Kidney epithelial cell (primary cell): ENCODE measurements around the gene HTRA3. TPM values are rescaled to one million over a fixed set of nuclear protein-coding genes. Genes with fewer than 3 reads are reported as not detected.

Experiments used
- DNase-seq: peaks from one replicate; pipeline ENCODE4 v3.0.0-alpha.2; 2010; ENCODE audit warnings: low read depth
- H3K27me3 ChIP-seq: 2 replicates; pipeline ENCODE4 v1.6.0; 2011; ENCODE audit warnings: low read length; ENCODE audit not compliant: control insufficient read depth, insufficient read depth
- H3K36me3 ChIP-seq: 2 replicates; pipeline ENCODE4 v1.5.1; 2011; ENCODE audit warnings: low read length; ENCODE audit not compliant: control insufficient read depth, insufficient read depth
- H3K4me3 ChIP-seq: 2 replicates; pipeline ENCODE4 v1.5.1; 2011; ENCODE audit warnings: low read depth, mild to moderate bottlenecking, control low read depth, low read length
- total RNA-seq: library from RNA; depleted of rRNA; stranded (reverse); fragments of >200 nt; gene quantifications from 2 replicates; pipeline ENCODE4 v1.2.3, GENCODE V29; 2015
- TF ChIP-seq, protein P1 (sequence below): IDR thresholded peaks from 2 replicates; pipeline ENCODE4 v1.5.1; 2011; ENCODE audit warnings: mild to moderate bottlenecking, moderate library complexity, low read length, control low read depth, inconsistent platforms; ENCODE audit not compliant: insufficient read depth, poor library complexity, severe bottlenecking

The HTRA3 gene
- total RNA-seq, 1 donor from 2014 or later, result 4.7 TPM

DNA sequence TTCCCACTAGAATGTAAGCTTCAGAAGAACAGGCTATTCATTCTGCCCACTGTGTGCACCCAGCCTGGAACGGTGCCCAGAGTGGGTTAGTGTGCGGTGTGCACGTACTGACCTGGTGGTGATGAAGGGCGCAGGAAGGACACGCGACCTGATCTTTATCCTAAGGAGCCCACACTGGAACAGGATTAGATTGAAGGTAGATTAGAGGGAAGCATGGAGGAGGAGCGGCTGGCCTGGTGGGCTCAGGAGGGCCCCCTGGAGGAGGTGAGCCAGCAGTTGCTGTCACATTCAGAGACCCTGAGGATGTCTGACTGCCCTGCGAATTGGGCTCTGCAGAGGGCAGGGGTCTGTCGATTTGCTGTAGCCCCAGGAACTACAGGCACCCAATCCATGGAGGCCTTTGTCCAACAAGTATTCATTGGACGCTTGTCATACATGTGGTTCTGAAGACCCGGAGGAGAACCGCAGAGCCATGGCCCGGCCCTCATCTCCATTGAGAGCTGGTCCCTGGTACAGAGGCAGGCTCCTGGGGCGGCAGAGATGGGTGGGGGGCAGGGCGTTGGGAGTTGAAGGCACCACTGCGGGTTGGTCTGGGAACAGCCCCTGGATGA, 73.2 kb downstream of the HTRA3 start:
- H3K36me3 ChIP-seq, result no peaks in the 10 kb centered on the region
- peaks cover 11% of the 10 kb centered on the region for H3K27me3 ChIP-seq
- TF ChIP-seq, protein P1, sequence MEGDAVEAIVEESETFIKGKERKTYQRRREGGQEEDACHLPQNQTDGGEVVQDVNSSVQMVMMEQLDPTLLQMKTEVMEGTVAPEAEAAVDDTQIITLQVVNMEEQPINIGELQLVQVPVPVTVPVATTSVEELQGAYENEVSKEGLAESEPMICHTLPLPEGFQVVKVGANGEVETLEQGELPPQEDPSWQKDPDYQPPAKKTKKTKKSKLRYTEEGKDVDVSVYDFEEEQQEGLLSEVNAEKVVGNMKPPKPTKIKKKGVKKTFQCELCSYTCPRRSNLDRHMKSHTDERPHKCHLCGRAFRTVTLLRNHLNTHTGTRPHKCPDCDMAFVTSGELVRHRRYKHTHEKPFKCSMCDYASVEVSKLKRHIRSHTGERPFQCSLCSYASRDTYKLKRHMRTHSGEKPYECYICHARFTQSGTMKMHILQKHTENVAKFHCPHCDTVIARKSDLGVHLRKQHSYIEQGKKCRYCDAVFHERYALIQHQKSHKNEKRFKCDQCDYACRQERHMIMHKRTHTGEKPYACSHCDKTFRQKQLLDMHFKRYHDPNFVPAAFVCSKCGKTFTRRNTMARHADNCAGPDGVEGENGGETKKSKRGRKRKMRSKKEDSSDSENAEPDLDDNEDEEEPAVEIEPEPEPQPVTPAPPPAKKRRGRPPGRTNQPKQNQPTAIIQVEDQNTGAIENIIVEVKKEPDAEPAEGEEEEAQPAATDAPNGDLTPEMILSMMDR, result peak; percentile 16
- DNase-seq, result no peak
- H3K4me3 ChIP-seq, result no peak overlapping the region

DNA sequence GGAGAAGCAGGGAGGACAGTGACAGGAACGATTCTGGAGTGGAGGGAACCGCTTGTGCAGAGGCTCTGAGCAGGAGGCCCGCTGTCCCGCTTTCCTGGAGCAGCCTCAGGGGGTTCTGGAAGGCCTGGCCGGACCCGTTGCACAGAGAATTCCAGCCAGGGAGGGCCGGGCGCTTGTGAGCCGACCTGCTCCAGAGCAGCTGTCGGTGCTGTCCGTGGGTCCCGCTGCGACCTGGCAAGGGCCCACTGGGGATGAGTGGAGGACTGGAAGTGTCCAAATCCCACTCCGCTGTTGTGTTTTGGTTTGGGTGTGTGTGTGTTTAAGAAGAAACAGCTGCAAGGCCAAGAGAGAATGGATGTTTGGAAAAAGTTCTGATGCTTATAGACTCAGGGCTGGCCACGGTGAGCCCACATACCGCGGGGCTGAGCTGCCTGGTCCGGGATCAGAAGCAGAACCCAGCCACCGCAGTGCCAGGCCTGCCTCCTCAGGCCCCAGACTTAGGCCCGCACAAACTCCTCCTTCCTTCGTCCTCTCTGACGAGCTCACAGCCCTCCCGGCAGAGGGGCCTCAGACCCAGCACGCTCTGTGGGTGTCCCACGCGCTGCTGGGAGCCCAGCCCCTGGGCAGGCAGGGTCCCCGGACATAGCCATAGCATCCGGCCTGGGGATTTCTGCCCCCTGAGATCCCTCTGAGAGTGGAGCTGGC, 73.9 kb downstream of the HTRA3 start:
- Histone ChIP-seq H3K36me3 (no peaks in the 10 kb centered on the region), H3K4me3 (no peak overlapping the region), H3K27me3 (peaks cover 11% of the 10 kb centered on the region)
- TF ChIP-seq, protein P1, result no peak
- no peak for DNase-seq

DNA sequence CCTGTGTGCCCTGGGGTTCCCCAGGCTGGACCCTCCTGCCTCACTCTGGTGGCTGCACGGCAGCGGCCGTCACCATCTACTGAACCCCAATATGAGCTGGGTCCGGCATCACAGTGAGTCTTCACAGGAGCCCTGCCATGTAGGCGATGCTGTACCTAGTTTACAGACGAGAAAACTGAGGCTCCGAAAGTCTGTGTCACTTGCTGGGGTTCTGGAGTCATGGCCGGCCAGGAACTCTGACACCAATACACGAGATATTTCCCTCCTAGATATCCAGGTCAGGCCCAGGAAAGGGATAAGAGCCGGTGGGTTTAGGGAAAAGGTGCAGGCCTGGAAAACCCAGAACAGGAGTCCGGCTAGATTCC, 74.4 kb downstream of the HTRA3 start:
- TF ChIP-seq, protein P1, result no peak
- peaks cover 11% of the 10 kb centered on the region for H3K27me3 ChIP-seq
- H3K4me3 ChIP-seq, result no peak overlapping the region
- DNase-seq, result no peak
- H3K36me3 ChIP-seq, result no peaks in the 10 kb centered on the region

DNA sequence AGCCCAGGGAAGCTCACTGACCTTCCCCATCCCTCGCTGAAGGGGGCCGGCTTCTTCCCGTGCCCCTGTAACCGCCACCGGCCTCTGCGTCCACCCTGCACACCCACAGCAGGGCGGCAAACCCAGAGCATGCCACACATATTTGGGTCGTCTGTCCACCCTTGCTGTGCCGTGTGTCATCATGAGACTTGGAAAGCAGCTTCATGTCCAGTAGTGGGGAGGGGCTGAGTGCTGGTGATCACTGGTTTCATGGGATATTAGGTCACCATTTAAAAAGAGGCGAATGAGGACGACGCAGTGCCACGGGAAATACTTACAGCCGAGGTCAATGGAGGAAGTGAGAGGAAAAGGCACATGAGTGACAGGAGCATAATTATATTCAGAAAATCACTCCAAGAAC, 74.8 kb downstream of the HTRA3 start:
- Histone ChIP-seq H3K27me3 (peaks cover 11% of the 10 kb centered on the region), H3K36me3 (no peaks in the 10 kb centered on the region), H3K4me3 (no peak overlapping the region)
- no peak for DNase-seq
- TF ChIP-seq, protein P1, result no peak

DNA sequence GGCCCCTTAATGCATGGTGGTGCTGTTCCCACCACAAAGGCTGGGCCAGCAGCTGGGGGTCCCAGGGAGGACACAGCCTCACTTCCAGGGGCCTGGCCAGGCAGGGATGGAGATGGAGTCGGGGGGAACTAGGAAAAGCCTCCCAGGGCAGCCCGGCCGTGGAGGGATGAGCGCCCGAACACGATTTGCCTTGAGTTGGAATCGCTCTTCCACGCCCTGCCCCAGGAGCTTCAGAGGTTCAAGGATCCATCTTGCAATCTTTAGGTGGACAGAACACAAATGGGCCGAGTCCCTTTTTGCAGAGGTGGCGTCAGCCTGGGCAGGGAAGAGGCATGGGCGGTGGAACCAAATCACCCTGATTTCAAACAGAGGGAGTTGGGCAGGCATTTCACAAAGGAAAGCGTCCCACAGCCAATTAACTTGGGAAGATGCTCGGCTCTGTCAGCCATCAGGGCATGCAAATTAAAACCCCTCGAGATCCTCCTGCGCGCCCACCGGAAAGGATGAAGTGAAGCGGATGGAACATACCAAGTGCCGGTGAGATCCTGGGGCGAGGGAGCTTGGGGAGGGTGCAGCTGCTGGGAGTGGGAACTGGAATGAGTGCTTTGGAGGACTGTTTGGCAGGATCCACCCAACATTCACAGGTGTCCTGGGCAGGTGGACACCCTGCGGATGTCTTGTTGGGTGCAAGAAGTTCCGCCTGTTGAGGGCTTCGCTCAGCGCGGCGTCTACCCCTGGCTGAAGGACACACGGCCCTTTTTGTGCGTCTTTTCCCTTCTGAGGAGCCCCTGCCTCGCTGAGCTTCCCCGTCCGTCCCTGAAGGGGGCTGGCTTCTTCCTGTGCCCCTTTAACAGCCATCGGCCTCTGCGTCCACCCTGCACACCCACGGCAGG, 75.7 kb downstream of the HTRA3 start:
- DNase-seq, result no peak
- Histone ChIP-seq H3K4me3 (no peak overlapping the region), H3K36me3 (no peaks in the 10 kb centered on the region), H3K27me3 (peaks cover 14% of the 10 kb centered on the region)
- TF ChIP-seq, protein P1, result no peak
